Hepatic stellate cell (primary cell): ENCODE measurements around the gene VASH1.
A peak's percentile ranks its signal among the peaks of the same experiment; 100 is the strongest.

Source experiments
- DNase-seq: peaks from one replicate; pipeline ENCODE4 v3.0.0; 2011; ENCODE audit warnings: low spot score

The VASH1 gene

DNA sequence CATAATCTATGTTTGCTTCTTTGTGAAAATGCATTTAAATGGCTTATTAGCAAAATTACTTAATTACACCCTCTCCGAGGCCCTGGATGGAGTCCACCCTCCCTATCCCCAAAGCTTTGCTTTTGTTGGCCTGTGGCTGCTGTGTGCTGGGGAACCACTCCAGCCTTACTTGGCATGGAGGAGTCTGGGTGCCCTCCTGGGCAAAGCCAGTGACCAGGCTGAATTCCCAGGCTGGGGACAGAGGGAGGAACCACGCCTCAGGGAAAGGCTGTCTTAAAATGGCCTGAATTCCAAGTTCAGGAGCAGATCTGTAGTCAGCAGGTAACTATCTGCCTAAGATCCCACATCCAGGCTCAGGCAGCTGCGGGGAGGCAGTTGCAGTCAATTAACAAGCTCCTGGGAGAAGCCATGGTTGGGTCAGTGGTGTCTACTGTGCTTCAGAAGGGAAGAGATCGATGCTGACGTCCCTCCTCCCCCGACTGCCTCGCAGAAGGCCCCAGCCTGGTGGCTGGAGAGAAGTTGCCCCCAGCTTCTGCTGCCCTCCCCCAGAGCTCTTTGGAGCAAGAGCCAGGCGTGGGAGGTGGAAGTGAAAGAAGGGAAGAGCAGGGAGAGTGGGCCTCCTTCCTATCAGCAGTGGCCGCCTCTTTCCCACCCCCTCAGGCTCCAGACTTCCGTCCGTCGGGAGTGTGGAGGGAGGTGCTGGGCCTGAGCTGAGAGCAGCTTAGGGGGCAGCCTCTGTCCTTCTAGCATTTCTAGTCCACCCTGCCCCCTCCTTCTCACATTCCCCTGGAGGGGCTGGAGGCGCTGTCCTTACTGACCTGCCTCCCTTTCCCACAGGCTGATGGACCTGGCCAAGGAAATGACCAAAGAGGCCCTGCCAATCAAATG is 11.3 kb downstream of the VASH1 start:
- peak; percentile 65 for DNase-seq

DNA sequence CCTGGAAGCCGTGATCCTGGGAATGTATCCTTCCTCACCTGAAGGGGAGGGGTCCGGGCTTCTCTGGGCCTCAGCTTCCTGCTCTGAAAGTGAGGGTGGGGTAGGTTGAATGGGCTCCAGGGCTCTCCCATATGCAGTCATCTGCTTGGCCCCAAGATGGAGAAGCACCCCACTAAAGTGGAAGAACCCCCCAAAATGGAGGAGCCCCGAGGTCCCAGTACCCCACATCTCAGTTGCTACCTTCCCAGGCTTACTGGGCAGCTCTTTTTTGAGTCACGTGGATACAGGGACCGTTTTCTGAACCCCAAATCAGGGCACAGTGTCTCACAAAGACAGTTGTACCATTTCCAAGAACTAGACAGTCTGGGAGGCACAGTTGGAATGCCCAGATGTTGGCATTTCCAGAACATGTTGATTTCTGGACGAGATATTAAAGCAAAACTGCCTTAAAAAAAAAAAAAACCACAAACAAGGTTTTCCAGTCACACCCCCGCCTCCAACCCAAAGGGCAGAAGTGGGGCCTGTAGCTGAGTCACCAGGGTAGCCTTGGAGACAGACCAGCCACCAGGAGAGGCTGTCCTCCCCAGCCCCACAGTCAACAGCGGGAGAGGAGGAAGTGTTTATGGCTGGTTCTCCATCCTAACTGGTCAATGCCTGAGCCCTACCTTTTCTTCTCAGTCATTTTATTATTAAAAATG is 12.1 kb downstream of the VASH1 start:
- DNase-seq = peak; percentile 92

DNA sequence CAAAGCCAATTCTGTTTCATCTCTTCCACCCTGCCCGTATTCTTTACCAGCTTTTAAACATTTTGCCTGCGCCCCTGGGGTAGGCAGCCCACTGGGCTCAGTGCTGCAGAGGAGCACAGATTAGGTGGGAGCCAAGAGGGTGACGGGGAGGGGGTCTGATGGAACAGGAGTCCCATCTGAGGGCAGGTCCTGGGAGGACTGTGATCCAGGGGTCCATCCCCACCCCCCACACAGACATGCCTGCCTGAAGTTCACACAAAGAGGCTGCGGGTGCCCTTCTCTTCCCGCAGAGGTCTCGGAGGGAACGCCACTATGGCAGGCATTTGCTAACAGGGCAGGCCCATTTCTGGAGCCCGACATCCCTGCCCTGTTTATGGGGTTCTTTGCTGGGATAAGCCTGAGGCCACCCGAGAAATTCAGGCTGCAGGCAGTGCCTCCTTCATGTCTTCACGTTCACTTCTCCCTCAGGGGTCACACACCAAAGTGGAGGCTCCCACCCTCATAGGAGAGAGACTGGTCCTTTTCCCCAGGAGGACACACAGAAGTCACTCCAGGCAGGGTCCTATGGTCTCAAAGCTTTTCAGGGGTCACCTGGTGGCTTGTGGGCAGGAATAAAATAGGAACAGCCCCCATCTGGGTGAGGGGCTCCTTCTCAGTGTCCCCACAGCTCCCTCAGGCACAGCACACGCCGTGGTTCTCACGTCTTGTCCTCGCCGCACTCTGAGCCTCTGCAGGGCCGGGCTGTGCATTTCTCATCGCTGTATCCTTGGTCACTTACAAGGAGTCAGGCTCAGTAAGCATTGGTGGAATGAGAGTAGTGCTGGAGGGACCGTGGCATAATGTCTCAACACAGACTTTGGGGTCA is 12.9 kb downstream of the VASH1 start:
- DNase-seq = no peak

DNA sequence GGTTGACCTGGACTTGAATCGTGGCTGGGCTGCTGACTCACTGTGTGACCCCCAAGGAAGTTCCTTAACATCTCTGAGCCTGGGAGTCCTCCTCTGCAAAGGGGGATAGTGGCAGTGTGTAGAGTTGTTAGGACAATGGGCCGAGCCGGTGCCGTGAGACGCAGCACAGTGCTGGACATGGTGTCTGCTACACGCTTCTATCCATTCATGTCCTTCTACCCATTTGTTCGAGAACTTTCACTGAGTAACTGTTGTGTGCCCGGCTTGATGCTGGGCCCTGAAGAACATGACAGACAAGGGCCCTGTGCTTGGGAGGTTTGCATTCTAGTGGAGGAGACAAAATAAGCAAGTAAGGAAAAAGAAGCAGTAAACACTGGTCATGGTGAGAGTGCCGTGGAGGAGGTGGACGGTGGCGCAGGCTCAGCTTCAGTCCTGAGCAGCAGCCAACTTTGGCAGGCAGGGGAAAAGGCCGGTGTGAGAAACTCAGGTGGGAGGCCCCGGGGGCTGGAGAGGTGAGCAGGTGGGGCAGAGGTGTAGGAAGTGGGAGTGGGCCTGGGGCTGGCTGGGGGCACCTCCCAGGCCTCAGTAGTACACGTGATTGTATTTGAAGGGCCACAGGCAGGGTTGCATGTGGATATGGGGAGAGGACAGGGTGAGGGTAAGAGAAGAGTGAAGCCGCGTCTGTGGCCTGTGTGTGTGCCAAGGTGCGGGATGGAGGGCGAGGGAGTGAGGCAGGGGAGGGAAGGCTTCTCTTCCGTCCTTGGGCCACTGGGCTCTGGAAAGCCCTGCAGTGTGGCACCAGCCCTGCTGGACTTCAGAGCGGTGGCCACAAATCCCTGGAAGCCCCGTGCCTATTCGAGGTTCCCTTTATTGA is 13.8 kb downstream of the VASH1 start:
- DNase-seq = no peak

DNA sequence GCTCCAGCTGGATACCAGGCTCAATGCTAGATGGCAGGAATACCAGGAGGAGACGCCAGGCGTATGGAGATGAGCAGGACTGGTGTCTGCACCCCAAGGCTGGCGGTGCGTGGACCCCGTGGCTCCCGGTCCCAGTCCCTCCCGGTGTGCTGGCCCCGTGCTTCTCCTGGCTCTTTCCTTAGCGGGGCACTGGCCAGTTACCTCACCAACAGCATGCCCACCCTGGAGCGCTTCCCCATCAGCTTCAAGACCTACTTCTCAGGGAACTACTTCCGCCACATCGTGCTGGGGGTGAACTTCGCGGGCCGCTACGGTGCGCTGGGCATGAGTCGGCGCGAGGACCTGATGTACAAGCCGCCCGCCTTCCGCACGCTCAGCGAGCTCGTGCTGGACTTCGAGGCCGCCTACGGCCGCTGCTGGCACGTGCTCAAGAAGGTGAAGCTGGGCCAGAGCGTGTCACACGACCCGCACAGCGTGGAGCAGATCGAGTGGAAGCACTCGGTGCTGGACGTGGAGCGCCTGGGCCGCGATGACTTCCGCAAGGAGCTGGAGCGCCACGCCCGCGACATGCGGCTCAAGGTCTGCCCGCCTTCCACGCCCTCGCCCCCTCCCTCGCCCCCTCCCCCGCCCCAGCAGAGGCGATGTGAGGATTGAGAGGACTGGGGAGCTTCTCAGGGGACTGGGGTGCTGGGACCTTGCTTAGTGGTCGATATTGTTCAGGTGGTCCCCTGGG is 14.6 kb downstream of the VASH1 start:
- no peak for DNase-seq

DNA sequence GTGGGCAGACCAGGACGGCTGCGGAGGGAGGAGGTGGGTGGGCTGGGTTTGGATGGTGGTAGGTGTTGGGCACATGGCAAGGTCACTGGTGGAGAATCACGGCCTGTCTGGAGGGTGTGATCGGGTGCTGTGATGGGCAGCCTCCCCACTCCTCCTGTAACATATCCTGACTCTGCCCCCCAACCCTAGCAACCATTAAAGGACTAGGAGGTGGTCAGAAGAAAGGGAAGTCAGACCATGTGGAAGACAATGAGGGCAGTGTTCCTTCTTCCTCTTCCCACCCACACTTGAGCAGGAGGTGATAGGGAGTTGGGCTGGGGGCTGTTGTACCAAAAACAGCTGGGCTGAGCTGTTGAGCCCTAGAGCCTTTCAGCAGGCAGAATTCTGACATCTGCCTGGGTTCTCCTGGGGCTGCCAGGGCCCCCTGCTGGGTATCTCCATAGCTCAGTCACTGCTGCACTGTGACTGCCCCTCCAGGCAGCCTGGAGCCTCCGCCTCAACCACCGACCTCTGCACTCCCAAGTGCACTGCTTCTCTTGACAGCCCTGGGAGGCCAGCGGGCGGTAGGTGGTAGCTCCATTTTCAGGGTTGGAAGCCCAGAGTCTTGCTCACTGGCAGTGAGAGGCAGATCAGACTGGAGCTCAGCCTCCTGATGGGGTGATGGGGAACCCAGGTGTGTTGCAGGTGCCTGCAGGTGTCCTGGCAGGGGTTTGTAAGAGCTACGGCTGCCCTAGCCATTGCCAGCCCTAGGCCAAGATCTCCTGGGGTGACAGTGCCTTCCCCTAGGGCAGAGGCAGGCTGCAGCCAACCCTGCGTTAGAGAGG is 15.4 kb downstream of the VASH1 start:
- no peak for DNase-seq

DNA sequence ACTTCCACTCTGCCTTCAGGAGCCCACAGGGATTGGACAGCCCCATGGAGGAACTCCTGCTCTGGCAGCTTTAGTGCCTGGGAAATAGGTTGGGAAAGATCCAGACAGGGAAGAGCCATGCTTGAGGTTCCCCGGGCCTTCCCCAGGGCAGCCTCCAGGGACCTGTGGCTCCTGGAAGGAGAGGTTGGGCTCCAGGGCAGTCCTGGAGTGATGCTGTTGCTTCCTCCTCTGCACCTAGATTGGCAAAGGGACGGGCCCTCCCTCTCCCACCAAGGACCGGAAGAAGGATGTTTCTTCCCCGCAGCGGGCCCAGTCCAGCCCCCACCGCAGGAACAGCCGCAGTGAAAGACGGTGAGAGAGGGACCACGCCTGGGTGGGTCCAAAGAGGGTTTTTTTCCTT is 16.5 kb downstream of the VASH1 start:
- no peak for DNase-seq

DNA sequence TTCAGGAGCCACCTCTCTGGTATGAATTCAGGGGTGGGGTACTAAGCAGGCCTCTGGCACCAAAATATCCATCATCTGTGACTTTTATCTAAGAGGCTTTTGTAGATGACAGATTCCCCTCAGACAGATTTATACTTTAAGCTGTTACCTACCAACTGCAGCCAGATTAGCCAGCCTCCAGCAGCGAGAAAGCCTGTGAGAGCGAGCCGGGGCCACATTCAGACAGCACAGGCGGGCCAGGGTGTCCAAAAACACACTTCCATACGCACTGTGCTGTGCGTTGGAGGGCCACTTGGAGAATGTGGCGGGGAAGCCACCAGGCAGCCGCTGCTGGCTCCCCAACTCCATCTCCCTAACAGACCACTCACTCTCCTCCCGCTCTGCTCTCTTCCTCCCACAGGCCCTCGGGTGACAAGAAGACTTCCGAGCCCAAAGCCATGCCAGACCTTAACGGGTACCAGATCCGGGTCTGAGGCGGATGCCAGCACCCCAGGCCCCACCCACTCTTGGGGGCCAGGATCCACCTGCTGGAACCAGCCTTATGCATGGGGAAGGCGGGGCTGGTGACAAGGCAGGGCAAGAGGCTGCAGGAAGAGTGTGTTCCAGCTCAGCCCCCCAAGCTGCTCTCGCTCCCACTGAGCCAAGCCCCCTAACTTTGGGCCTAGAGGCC is 17.4 kb downstream of the VASH1 start:
- DNase-seq = no peak

DNA sequence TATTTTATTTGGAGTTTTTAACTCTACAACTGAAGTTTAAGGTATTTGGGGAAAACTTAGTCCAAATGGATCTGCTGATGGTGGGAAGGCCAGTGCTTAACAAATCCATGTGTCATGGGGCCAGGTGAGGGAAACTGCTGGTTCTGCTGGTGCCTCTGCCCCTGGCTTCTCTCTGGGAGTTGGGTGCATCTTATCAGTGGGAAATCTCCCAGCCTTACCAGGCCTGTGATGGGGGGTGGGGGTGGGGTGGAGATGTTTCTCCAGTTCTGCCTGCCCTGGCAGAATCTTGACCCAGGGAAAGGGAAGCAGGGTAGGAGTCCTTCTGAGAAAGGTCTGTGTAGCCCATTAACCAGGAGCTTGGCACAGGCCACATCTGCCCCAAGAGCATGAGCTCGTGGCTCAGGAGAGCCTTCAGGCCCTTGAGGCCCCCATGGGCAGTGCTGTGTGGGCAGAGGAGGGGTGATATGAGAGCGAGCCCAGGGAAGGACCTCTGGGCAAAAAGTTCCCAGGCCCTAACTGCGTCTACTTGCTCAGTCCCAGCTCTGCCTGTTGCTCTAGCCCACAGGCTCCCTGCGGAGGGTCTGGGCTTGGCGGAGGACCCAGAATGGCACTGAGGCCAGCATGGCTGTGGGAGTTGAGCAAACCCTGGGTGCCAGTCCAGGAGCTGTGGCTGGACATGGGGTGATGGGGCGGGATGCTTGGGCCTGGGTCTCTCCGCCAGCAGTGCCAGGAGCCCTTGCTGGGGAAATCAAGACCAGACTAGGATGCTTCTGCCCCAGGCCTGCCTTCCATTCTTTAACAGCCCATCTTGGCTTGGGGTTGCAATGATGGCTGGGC is 18.2 kb downstream of the VASH1 start:
- no peak for DNase-seq

DNA sequence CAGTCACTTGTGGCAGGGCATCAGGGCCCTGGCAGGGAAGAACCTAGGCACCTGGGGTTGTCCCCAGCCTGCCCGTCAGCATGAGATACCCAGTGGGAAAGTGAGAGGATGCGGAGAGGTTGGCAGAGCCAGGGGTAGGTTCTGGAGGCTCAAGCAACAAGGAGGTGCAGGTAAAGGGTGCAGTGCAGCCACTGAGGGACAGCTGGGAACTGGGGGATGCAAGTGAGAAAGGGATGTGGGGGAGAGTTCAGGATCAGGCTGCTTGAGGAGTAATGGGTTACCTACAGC is 18.7 kb downstream of the VASH1 start:
- no peak for DNase-seq

DNA sequence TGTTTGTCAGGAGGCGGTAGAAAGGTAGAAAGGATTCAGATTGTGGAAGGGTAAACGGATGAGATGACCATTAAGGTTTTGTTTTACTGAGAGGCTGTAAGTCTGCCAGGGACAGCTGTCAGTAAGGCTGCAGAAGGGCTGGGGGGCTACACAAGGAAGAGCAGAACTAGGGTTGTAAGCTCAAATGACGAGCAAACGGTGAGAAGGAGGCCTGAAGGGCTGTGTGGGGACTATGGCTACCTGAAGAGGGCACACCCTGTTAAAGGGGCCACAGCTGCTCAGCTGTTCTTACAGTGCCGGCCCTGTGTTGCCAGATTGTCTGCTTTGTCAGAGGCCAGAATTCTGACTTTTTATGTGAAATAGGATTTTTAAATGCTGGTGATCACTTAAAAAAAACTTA is 19.1 kb downstream of the VASH1 start:
- no peak for DNase-seq

DNA sequence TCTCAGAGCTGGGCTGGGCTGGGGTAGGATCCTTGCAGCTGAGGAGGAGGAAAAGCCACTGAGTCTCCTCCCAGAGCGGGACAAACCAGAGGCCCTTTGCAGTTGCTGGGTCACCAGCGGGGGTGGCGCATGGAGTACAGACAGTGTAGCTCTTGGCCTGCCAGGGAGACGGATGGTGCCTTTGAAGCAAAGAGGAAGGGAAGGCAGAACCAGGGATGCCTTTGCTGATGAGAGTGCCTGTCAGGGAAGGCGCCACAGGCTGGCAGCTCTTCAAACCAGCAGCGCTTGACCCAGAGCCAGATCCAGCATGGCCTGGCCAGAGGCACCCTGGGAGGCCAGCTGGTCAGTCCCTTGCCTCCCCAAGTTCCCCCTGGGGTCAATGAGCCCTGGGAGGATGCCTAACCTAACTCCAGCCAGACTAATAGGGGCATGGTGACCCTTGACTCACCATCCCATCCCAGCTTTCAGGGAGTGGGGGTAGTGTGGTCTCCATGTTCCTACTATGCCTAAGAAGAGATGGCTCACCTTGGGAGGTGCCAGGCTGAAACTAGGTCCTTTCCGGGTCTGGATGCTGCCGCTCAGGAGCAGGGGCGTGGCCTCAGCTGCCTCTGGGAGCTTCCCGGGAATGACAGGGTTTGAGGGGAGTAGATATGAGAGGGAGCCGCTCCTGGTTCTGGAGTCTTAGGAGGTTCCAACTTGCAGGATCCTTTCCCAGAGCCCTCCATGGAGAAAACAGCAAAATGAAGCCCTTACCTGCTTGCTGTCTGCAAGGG is 19.8 kb downstream of the VASH1 start:
- DNase-seq = no peak

DNA sequence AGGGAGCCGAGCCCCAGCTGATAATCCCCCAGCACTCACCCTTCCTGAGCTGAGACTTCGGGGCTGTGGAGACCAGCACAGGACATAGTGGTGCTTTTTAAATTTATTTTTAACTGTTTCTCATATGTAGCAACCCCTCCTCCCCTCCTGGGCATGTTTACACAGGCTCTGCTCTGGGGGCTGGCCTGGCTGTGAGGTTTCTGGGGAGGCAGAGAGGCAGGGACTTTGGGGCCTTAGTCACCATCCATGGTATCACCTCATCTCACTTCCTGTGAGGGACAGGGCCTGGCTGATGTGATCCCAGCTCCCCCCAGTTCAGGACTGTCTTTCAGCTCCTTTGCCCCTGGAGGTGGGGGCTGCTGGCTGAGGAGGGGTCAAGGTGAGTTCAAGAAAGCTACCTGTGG is 20.4 kb downstream of the VASH1 start:
- no peak for DNase-seq

DNA sequence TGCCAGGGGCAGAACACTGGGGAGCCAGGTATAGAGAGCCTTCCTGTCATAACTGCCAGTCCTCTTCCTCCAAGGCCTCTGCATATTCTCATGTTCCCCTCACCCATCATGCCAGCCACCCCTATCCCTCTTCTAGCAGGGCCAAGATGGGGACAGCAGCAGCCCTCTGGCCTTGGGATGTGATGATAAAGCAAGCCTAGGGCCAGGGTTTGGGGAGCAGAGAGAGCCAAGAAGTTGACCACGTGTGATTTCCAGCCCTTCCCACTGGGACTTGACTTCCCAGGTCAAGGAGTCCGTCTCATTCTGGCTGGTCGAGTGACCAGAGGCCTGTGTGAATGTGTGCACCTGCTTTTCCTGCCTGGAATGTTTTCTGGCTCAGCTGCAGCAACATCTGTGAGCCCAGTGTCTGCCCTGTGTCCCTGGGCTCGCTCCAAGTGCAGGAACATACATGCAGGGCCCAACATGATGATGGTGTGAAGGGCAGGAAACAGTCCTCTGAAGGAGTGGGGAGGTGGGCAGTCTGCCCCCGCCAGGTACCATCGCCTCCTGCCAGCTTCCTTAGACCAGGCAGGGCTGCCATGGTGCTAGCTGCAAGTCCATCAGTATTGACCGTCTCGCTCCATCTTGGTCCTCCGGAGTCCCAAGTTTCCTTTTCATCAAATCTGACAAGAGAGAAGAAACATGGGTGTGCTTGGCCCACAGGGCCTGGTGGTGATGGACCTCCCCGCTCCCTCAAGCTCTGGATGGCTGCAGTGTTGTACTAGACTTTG is 21.0 kb downstream of the VASH1 start:
- DNase-seq = no peak

DNA sequence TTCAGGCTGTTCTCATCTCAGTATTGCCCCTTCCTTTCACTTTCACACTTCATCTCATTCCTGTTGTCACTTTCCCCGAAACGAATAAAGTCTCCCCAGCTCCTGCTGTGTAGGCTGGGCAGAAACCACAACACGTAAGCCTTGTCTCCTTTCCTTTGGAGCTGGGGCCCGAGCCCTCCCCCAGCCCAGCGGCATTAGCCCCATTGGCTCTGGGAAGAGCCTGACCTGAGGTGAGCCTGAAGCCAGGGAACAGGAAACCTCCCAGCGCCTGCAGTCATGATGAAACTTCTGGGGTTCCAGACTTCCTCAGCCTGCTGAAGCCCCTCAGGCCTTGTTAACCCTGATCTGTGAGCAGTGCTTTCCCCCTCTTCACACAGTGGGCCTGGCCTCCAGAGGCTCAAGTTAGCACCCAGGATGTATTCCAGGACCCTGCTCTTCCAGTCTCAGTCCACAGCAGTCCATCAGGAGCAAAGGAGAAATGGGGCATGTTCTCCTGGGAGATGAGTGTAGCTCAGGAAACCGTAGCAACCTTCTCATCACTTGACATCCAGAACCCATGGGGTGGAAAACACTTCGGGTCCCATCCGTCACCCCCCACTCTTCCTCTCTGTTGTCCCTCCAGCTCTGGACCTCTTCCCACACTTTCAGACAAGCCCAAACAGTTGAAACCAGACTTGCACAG is 21.8 kb downstream of the VASH1 start:
- no peak for DNase-seq

DNA sequence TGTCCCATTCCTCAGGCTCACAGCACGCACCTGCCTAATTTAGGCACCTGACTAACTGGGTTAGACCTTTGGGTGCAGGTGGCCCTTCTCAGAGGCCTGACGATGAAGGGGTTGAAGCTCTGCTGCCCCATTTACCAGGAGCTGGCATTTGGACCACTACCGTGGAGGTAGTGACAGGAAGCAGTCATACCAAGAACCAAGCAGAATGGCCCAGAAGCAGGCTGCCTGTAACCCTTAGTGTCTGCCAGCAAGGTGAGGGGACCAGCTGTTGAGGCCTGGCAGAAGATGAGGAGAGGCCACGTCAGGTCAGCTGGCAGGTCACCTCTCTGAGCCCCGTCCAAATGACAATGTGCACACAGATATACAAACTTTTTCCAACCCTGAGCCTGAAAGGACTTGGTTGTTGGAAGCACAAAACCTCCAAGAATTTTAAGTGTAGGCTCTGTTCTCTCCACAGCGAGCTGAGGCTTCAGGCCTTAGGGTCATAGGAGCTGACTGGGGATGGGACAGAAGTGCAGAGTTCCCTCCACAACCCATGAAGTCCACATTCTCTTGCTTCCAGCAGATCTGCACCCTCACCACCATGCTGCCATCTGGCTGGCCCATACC is 23.1 kb downstream of the VASH1 start:
- no peak for DNase-seq
